Peyer's patch (tissue), 4 donors: ENCODE measurements around the gene JADE2.

Source experiments
- CTCF ChIP-seq, 6 experiments: fragments of 450-650 bp in 4 of 6; fragments of 200-600 bp in 2 of 6; sonication (generic) in 1 of 6; IDR thresholded peaks; one replicate each; pipeline ENCODE4 v1.5.1; 2017 to 2019; ENCODE audit warnings: antibody characterized with exemption in 6 of 6, mild to moderate bottlenecking in 3 of 6, moderate library complexity in 1 of 6
- POLR2A ChIP-seq, 2 donors: fragments of 450-650 bp; IDR thresholded peaks; one replicate each; pipeline ENCODE4 v1.5.1; 2017; ENCODE audit warnings: antibody characterized with exemption in 2 of 2, mild to moderate bottlenecking in 2 of 2, moderate library complexity in 2 of 2

- no peak for TF ChIP-seq CTCF (IDR thresholded peaks at IDR 0.05)
- no peak for TF ChIP-seq POLR2A (IDR thresholded peaks at IDR 0.05)
Observed at GRCh38 chr5:134512661-134512999, 12.8 kb upstream of the JADE2 start.
